ENCODE measurements around the gene HBEGF.

The HBEGF gene

DNA sequence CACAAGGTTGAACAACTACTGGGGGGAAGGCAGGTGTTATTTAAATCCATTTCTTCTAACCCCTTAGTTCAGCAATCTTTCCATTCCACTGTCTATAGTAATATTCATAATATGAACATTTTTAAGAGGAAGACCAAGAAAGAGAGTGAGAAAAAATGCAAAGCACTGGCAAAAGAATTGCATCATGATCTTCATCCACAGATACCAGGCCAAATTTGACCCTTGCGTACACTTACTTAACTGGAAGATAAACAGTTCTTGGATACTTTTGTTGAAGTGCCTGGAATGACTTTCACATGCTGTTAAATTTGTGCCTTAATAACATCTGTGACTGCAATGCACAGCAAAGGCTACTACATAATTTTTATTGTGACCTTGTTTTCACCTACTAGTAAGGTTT is 45.3 kb downstream of the HBEGF start:
- no peak for FAIRE-seq

DNA sequence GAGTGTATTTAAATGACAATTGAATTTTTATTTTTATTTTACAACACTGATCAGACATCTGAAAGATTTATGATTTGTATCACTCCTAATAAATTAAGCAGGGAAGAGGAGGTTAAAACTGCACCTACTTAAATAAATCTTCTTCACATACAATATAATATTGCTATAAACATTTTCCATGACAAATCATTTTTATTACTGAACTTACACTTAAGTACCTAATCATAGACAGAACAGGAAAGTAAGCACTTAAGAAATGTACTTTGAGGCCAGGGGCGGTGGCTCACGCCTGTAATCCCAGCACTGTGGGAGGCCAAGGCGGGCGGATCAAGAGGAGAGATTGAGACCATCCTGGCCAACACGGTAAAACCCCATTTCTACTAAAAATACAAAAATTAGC is 47.3 kb downstream of the HBEGF start:
- FAIRE-seq, result no peak

DNA sequence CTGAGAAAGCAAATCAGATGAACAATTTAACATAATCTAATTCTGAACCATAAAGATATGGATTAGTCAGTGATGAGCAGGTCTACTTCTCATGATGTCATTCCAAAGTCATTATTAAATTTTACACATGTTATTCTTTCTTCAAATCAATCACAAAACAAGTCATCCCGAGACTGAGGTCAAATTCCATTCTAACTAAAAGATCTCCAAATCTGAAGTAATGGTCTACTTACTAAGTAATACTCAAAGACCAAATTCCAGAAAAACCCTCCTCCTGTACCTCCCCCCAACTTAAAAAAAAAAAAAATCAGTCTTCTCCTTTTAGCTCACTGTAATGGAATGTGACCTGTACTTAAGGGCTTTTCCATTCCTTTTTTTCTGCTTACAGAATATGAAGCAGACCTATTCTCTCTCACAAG is 48.2 kb downstream of the HBEGF start:
- FAIRE-seq, result no peak

DNA sequence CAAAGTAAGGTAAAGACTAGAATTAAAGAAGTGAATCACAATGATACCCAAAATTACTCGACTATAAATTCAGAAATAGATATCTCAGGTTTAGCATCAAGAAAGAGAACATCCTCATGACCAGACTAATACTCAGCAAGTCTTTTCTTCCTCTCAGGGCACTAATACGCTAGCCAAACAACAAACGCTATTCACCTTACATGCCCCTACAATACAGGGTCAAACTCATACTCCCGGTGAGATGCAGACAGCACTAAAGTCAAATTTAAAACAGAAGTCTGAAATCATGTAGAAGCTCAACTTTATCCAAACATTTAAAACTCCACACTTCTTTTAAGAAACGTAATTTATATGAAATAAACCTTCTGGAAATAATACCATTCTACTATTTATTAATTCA is 49.1 kb downstream of the HBEGF start:
- no peak for FAIRE-seq

DNA sequence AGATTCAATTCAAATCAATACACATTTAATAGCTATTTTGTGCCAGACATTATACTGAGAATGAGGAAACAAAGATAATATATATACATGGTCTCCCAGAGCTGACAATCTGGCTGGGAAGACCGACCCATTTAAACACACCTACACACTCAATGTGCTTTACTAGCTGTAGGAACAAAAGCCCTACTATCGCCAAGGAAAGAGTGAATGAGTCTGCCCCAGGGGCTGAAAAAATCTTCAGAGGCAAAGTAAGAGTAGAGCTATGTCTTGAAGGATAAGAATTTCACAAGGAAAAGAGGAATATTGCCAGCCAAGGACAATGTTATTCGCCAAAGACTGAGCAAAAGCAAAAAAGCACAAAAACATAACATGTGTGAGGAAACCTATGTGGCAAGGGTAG is 50.1 kb downstream of the HBEGF start:
- FAIRE-seq, result no peak

DNA sequence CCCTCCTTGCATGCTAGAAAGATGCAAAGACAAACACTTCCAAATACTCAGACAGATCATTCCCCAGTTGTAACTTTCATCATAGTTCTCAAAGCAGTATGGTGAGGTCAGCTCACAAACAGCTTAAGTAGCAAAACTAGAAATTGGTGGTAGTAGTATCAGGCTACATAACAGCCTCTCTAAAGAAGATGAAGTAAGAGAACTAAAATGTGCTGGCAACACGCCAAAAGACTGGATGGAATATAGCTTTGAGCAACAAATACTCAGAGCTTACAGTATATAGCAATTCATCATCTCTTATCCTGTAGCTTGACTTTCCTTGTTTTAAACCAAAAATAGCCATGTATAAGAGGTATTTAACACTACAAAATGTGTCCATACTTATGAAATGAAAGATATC is 51.0 kb downstream of the HBEGF start:
- no peak for FAIRE-seq

DNA sequence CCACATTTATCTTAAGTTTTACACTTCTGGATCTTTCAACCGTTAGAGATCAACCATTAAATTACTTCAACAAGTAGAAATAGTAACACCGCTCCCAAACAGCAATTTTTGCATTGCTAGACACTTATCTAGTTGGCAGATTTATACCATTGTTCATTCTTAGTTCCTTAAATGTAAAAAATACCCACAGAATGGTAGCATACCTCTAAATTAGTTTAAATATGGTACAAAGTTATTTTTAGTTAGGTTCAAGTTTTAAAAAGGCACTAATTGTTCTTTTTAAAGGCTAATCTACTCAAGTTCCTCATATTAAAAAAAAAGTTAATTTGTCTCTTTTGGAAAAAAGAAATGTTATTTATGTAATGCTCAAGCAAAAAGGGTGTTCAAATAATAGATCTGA is 51.6 kb downstream of the HBEGF start:
- FAIRE-seq, result no peak

DNA sequence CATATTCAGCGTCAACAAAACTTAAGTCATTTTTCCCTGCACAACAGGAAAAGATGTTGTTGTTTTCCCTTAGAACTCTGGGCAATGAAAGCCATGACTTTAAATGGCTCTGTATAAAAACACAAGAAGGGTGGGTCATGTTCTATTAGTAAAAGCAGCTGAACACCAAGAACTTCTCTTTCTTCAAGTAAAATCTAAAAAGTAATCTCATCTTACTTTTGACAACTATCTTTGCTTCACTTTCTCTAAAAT is 52.6 kb downstream of the HBEGF start:
- FAIRE-seq, result no peak

DNA sequence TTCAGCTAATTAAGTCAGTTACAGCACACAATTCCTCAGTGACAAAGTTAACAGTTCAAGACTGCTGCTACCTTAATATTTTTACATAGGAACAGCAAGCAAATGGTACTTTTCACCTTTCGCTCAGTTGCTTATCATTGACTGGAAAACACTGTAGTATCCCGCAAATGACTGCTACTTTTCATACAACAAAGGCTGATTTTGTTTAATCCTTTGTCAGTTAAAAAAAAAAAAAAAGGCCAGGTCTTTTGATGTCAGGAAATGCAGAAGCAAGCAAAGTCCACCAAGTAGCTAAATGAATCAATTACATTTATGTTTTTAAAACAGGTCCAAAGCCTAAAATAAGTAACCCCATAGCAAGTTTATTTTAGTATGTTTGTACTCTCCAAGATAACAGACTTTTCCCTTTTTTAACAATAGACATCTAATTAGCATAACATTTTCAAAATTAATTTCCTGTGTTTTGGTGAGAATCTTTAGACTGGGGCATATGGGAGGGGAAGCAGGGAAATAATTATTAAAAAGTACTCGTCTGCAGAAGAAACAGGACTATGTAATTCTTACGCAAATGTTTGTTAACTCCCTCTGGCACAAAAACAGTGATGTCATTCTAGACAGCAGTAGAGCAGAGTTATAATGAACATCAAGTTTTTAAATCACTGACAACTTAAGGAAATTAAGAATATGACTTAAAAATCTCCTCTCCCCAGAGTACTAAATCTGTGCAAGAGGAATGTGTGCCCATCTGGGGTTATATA is 53.1 kb downstream of the HBEGF start:
- FAIRE-seq, result no peak

DNA sequence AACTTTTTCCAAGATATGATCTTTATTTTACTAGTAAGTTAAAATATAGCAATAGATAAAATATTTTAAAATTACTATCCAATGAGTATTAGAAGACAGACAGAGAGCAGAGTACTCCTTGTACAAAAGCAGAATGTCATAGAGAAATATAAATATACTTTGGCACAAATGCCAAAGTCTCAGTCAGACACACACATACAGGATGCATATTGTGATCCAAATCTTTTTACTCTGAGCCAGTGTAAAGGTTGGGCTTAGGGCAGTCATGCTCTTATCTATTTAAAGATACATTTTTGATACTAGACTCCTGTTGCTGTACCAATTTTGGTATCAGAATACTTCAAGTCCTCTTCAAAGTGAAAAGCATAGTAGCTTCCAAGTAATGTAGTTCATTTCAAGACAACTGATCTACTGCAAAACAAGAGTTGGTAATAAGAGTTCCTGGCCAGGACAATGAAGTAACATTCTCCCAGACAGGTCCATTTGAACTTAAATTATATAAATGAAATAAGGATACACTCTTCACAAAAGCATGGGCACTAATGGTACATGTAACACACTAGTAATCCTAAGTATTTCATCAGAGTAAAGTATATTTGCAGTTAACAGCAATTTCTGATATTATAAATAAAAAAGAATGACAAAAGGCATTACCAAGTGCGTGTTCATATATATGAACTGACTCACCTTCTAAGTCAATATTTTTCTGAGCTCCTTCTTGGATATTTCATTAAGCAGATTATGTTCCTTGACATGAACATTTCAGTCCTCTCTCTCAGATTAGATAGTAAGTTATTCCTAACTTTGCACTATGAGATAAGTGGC is 54.0 kb downstream of the HBEGF start:
- FAIRE-seq, result no peak

DNA sequence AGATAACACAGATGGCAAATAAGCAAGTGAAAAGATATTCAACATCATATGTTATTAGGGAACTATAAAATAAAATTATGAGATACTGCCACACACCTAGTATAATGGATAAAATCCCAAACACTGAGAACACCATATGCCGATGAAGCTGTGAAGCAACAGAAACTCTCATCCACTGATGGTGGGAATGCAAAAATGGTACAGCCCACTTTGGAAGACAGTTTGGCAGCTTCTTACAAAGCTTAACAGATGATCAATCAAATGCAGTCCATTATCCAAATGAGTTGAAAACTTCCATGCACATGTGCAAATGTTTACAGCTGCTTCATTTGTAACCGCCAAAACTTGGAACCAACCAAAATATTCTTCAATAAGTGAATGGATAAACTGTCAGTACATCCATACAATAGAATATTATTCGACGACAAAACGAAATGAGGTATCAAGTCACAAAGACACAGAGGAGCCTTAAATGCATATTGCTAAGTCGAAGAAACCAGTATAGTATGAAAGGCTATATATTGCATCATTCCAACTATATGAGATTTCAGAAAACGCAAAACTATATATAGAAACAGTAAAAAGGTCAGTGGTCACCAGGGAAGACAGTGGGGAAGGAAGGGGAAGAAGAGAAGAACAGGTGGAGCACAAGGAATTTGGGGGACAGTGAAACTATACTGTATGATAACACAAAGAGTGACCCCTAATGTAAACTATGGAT is 58.4 kb downstream of the HBEGF start:
- FAIRE-seq, result no peak

DNA sequence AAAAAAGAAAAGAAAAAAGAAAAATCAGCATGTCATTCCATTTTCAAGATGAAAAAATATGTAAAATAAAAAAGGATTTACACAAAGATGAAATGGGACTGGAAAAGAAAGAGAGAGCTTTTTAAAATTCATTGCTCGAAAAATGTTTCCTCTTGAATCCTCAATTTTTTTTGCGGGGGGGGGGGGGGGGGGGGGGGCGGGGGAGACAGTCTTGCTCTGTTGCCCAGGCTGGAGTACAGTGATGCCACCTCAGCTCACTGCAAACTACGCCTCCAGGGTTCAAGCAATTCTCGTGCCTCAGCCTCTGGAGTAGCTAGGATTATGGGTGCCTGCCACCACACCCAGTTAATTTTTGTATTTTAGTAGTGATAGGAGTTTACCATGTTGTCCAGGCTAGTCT is 60.0 kb downstream of the HBEGF start:
- FAIRE-seq, result no peak

DNA sequence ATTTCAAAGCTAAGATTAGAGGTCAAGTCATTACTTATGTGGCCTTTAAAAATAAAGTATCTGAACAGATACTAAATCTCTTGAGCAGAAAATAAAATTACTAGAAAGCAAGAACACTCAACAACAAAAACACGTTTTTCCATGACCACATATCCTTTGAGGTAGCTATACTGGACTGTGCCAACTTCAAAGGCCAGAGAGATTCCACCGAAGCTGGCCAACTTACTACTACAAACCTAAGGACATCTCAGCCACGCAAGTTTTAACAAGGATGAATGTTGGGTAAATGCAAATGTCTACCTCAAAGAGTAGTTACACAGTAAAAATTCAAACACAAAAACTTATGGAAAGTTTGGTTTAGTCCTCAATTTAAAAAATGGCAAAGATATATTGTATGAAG is 62.4 kb downstream of the HBEGF start:
- FAIRE-seq, result no peak
